Panc1 (cell line): ENCODE measurements around the gene UBE2J1.

ENCODE experiments used
- POLR2AphosphoS5 ChIP-seq: IDR thresholded peaks from 2 replicates; pipeline ENCODE4 v1.6.1; 2012; ENCODE audit warnings: mild to moderate bottlenecking, low read depth, low read length, moderate library complexity
- TCF7L2 ChIP-seq: IDR thresholded peaks from 2 replicates; pipeline ENCODE4 v1.6.1; 2011; ENCODE audit warnings: mild to moderate bottlenecking, low read depth, low read length, inconsistent platforms
- TF ChIP-seq, protein P1 (sequence below): fragments of 450-650 bp; IDR thresholded peaks from 2 replicates; pipeline ENCODE4 v1.5.1; 2017; ENCODE audit warnings: mild to moderate bottlenecking
- TF ChIP-seq, protein P2 (sequence below), 2 experiments: IDR thresholded peaks; 2 replicates each; pipeline ENCODE4 v1.6.1; 2011 to 2012; ENCODE audit warnings: low read depth in 2 of 2, control low read depth in 1 of 2, low read length in 1 of 2, mild to moderate bottlenecking in 1 of 2, moderate library complexity in 1 of 2; ENCODE audit not compliant: insufficient read depth in 1 of 2

GRCh38 chr6:89289710-89290109 is 62.8 kb downstream of the UBE2J1 start:
- no peak for TF ChIP-seq POLR2AphosphoS5
- TF ChIP-seq, protein P1, sequence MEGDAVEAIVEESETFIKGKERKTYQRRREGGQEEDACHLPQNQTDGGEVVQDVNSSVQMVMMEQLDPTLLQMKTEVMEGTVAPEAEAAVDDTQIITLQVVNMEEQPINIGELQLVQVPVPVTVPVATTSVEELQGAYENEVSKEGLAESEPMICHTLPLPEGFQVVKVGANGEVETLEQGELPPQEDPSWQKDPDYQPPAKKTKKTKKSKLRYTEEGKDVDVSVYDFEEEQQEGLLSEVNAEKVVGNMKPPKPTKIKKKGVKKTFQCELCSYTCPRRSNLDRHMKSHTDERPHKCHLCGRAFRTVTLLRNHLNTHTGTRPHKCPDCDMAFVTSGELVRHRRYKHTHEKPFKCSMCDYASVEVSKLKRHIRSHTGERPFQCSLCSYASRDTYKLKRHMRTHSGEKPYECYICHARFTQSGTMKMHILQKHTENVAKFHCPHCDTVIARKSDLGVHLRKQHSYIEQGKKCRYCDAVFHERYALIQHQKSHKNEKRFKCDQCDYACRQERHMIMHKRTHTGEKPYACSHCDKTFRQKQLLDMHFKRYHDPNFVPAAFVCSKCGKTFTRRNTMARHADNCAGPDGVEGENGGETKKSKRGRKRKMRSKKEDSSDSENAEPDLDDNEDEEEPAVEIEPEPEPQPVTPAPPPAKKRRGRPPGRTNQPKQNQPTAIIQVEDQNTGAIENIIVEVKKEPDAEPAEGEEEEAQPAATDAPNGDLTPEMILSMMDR = no peak
- TF ChIP-seq, protein P2, sequence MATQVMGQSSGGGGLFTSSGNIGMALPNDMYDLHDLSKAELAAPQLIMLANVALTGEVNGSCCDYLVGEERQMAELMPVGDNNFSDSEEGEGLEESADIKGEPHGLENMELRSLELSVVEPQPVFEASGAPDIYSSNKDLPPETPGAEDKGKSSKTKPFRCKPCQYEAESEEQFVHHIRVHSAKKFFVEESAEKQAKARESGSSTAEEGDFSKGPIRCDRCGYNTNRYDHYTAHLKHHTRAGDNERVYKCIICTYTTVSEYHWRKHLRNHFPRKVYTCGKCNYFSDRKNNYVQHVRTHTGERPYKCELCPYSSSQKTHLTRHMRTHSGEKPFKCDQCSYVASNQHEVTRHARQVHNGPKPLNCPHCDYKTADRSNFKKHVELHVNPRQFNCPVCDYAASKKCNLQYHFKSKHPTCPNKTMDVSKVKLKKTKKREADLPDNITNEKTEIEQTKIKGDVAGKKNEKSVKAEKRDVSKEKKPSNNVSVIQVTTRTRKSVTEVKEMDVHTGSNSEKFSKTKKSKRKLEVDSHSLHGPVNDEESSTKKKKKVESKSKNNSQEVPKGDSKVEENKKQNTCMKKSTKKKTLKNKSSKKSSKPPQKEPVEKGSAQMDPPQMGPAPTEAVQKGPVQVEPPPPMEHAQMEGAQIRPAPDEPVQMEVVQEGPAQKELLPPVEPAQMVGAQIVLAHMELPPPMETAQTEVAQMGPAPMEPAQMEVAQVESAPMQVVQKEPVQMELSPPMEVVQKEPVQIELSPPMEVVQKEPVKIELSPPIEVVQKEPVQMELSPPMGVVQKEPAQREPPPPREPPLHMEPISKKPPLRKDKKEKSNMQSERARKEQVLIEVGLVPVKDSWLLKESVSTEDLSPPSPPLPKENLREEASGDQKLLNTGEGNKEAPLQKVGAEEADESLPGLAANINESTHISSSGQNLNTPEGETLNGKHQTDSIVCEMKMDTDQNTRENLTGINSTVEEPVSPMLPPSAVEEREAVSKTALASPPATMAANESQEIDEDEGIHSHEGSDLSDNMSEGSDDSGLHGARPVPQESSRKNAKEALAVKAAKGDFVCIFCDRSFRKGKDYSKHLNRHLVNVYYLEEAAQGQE (IDR thresholded peaks at IDR 0.05; ENCODE audit: insufficient read depth in 1 of 2, low read depth in 2 of 2, low read length in 1 of 2) = no peak
- TF ChIP-seq TCF7L2 = no peak
